Lung (tissue), 12 donors: Measurements from ENCODE around the gene ST3GAL3. TPM values are rescaled to one million over a fixed set of nuclear protein-coding genes. Genes with fewer than 3 reads are reported as not detected.

Experiments
- ATAC-seq: fragments of 200-7000 bp; cut with Tn5 transposase; one replicate; pipeline ENCODE4 v1.9.1; 2020; ENCODE audit warnings: moderate number of reproducible peaks; ENCODE audit not compliant: insufficient read depth, low FRiP score
- DNase-seq, 3 donors: peaks; one replicate each; pipeline ENCODE4 v3.0.0-alpha.2; 2013 to 2017
- H3K27ac ChIP-seq, 2 donors: one replicate each; pipeline ENCODE4 v1.5.1; 2013; ENCODE audit warnings: mild to moderate bottlenecking in 2 of 2, moderate library complexity in 2 of 2, control low read depth in 1 of 2, inconsistent platforms in 1 of 2, low read depth in 1 of 2, low read length in 1 of 2
- H3K27me3 ChIP-seq, 3 donors: one replicate each; pipeline ENCODE4 v1.5.1; 2013; ENCODE audit warnings: low read length in 2 of 3; ENCODE audit not compliant: control insufficient read depth in 3 of 3, insufficient read depth in 3 of 3
- H3K36me3 ChIP-seq, 4 donors: one replicate each; pipeline ENCODE4 v1.5.1; 2013; ENCODE audit warnings: low read length in 4 of 4, mild to moderate bottlenecking in 1 of 4, moderate library complexity in 1 of 4; ENCODE audit not compliant: control insufficient read depth in 4 of 4, insufficient read depth in 4 of 4
- H3K4me1 ChIP-seq, 5 donors: one replicate each; pipeline ENCODE4 v1.5.1; 2013; ENCODE audit warnings: low read length in 5 of 5, mild to moderate bottlenecking in 2 of 5, moderate library complexity in 1 of 5; ENCODE audit not compliant: control insufficient read depth in 5 of 5, insufficient read depth in 5 of 5
- H3K4me3 ChIP-seq: one replicate; pipeline ENCODE4 v1.5.1; 2013; ENCODE audit warnings: mild to moderate bottlenecking, control low read depth, moderate library complexity
- H3K9ac ChIP-seq, 2 donors: one replicate each; pipeline ENCODE4 v1.5.1; 2013; ENCODE audit warnings: low read length in 2 of 2, control low read depth in 1 of 2; ENCODE audit not compliant: insufficient read depth in 1 of 2
- H3K9me3 ChIP-seq, 4 donors: one replicate each; pipeline ENCODE4 v1.5.1; 2013; ENCODE audit warnings: low read length in 3 of 4, mild to moderate bottlenecking in 1 of 4, moderate library complexity in 1 of 4; ENCODE audit not compliant: control insufficient read depth in 4 of 4, insufficient read depth in 3 of 4
- WGBS, 2 donors: extraction: QIAGEN DNeasy Blood & Tissue Kit; methylation state at CpG; one replicate each; pipeline ENCODE4 v1.1.7; 2013; 5-methylcytosine and 5-hydroxymethylcytosine counted together
- polyA plus RNA-seq, 2 donors: library from polyadenylated mRNA; stranded (reverse); fragments of 200-250 nt; gene quantifications; one replicate each; pipeline ENCODE4 v1.2.1, GENCODE V29; 2013
- total RNA-seq, 2 donors: library from RNA; depleted of rRNA in 1 of 2; stranded (reverse); fragments of >200 nt in 1 of 2; gene quantifications; one replicate each; pipeline ENCODE4 v1.2.1, GENCODE V29; 2014 to 2021
- TF ChIP-seq, protein P1 (sequence below): IDR thresholded peaks from 2 replicates; pipeline ENCODE4 v1.5.1; 2012; ENCODE audit warnings: mild to moderate bottlenecking; ENCODE audit errors: control extremely low read depth, extremely low read depth
- donor health status: control.
- donor health status: control.
- donor health status: Bipolar disorder and iron deficiency.
- donor health status: healthy.
- donor health status: DM: yes; HTN: yes; CAD: no.

The ST3GAL3 gene
- total and polyA plus RNA-seq, 4 donors: 8.4 to 28.0 (median 17.1) TPM

DNA sequence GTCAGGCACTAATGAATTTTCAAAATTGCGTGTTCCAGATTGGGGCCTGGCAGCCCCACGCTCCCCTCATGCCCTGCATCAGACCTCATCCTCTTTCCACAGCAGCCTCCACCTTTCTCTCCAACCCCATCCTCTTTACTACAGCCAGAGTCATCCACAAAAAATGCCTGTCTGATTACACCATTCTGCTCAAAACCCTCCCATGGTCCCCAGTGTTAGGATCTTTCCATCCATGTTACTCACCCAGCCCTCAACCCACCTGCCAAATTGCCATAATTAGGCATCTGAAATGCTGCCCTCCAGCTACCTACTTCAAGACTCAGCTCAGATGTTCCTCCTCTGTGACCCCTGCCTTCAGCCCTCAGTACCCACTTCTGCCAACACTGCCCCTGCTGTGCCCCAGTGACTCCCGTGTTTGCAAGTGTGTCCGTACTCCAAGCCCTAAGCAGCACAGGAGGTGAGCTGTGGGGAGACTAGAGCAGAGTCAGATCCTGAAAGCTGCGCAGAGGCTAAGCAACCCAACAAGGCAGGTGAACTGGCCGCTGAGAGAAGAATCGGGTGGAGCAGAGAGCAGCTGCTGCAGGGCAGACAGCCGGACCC is 225.6 kb downstream of the ST3GAL3 start:
- no peak for DNase-seq
- Histone ChIP-seq H3K4me1 (peaks cover 0 to 11% (median 5%) of the 10 kb centered on the region in 5 donors), H3K9me3 (no peaks in the 10 kb centered on the region), H3K27ac (no peak overlapping the region), H3K9ac (no peak overlapping the region), H3K4me3 (no peak overlapping the region), H3K36me3 (peaks cover 0 to 7% (median 0%) of the 10 kb centered on the region in 4 donors), H3K27me3 (peaks cover 0 to 16% (median 8%) of the 10 kb centered on the region in 3 donors)
- no peak for ATAC-seq
- WGBS, 2 donors: 29 to 33% methylated on average over 8 of the region's 8 CpGs
- TF ChIP-seq, protein P1, sequence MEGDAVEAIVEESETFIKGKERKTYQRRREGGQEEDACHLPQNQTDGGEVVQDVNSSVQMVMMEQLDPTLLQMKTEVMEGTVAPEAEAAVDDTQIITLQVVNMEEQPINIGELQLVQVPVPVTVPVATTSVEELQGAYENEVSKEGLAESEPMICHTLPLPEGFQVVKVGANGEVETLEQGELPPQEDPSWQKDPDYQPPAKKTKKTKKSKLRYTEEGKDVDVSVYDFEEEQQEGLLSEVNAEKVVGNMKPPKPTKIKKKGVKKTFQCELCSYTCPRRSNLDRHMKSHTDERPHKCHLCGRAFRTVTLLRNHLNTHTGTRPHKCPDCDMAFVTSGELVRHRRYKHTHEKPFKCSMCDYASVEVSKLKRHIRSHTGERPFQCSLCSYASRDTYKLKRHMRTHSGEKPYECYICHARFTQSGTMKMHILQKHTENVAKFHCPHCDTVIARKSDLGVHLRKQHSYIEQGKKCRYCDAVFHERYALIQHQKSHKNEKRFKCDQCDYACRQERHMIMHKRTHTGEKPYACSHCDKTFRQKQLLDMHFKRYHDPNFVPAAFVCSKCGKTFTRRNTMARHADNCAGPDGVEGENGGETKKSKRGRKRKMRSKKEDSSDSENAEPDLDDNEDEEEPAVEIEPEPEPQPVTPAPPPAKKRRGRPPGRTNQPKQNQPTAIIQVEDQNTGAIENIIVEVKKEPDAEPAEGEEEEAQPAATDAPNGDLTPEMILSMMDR: no peak

DNA sequence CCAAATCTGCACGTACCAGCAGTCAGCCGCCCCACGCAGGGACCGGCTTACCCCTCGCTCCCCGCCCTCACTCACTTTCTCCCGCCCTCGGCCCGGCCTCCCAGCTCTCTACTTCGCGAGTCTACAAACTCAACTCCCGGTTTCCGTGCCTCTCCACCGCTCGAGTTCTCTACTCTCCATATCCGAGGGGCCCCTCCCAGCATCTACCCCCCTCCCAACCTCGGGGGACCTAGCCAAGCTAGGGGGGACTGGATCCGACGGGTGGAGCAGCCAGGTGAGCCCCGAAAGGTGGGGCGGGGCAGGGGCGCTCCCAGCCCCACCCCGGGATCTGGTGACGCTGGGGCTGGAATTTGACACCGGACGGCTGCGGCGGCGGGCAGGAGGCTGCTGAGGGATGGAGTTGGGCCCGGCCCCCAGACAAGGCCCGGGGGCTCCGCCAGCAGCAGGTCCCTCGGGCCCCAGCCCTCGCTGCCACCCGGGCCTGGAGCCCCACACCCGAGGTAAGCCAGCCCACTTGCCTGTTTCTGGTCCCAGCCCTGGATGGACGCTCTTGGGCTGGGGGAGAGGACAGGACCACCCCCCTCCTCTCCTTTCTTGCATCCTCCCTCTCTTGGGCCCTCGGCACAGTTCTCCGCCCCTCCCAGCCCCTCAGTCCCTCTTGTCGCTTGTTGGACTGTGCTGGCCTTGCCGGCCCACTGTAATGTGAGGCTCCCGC is 226.2 kb downstream of the ST3GAL3 start, which contains the start of gene ARTN:
Gene ARTN, plus strand, starts transcription at position 416 of the 715 bp plus-strand sequence. CDS start 1,856 bp downstream, outside the sequence.
- H3K27me3 ChIP-seq: peaks cover 0 to 16% (median 8%) of the 10 kb centered on the region in 3 donors
- TF ChIP-seq, protein P1: no peak
- H3K4me1 ChIP-seq: peaks cover 0 to 11% (median 5%) of the 10 kb centered on the region in 5 donors
- DNase-seq (peak; percentile 37 to 55 (median 40)), ATAC-seq (peak; percentile 46)
- H3K36me3 ChIP-seq: peaks cover 0 to 7% (median 0%) of the 10 kb centered on the region in 4 donors
- no peak within 1 kb of the TSS for H3K4me3 ChIP-seq
- 4 to 6% methylated on average over 38 to 42 of the region's 42 CpGs for WGBS, 2 donors
- no peak within 1 kb of the TSS for H3K27ac ChIP-seq
- no peak within 1 kb of the TSS for H3K9ac ChIP-seq
- H3K9me3 ChIP-seq: no peaks in the 10 kb centered on the region

GRCh38 chr1:43934101-43934985 is 227.0 kb downstream of the ST3GAL3 start:
- peak; percentile 75 to 77 (median 77) for DNase-seq
- peaks cover 0 to 16% (median 8%) of the 10 kb centered on the region in 3 donors for H3K27me3 ChIP-seq
- TF ChIP-seq, protein P1: peak; percentile 49
- no peak overlapping the region for H3K4me3 ChIP-seq
- peak; percentile 50 for ATAC-seq
- no peak overlapping the region for H3K27ac ChIP-seq
- H3K36me3 ChIP-seq: peaks cover 0 to 7% (median 0%) of the 10 kb centered on the region in 4 donors
- no peaks in the 10 kb centered on the region for H3K9me3 ChIP-seq
- H3K9ac ChIP-seq: no peak overlapping the region
- H3K4me1 ChIP-seq: peaks cover 0 to 11% (median 5%) of the 10 kb centered on the region in 5 donors
- WGBS, 2 donors: 30 to 33% methylated on average over 13 of the region's 13 CpGs
